ENCODE measurements around the gene NCF2.

GRCh38 chr1:183595537-183595936 lies 5.3 kb upstream of the NCF2 start:
- no peak for TF ChIP-seq CTCF (conservative IDR thresholded peaks at IDR 0.05)
- TF ChIP-seq EZH2 (IDR thresholded peaks at IDR 0.05; ENCODE audit: low read depth) = no peak
